ENCODE measurements around the gene ANGPTL2.

DNA sequence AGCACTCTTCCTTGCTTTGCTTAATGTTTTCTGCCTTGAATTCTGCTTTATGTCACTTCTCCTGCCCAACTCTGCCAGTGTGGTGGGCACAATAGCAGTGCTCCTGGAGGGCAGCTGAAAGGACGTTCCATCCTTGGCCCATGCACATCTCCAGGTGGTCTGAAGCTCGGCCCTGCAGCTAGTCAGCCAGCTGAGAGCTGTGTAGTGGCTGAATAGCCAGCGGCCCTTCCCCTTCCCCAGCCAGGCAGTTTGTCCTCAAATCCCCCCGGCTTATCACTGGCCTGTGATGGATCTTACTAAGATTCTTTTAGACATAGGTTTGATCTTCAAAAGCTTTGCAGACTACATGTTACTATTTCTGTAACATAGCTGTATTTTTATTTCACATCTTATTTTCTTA lies 42.7 kb upstream of the ANGPTL2 start:
- TF ChIP-seq POLR2A (IDR thresholded peaks at IDR 0.05; ENCODE audit: low read depth), result no peak
- no peak for TF ChIP-seq CTCF (IDR thresholded peaks at IDR 0.05)
- TF ChIP-seq EP300 (IDR thresholded peaks at IDR 0.05), result no peak

Data from esophagus muscularis mucosa (tissue), 4 donors.